ENCODE results near the gene TMEM269. TPM values are rescaled to one million over a fixed set of nuclear protein-coding genes. Genes with fewer than 3 reads are reported as not detected.

TMEM269 gene
- total and polyA plus RNA-seq, 12 donors: 0.03 to 1.1 (median 0.08) TPM; not detected in 8

GRCh38 chr1:42759114-42759513 lies 25.7 kb upstream of the TMEM269 start:
- Histone ChIP-seq H3K27me3 (no peaks in the 10 kb centered on the region), H3K36me3 (replicated peaks in 1 of 2) (peaks cover 0 to 76% of the 10 kb centered on the region in 2 donors), H3K9me3 (replicated peaks in 1 of 3) (no peaks in the 10 kb centered on the region), H3K4me3 (no peak overlapping the region), H3K4me1 (replicated peaks in 1 of 2) (peaks cover 0 to 2% of the 10 kb centered on the region in 2 donors), H3K27ac (no peak overlapping the region)
- TF ChIP-seq POLR2A (IDR thresholded peaks at IDR 0.05) (no peak), CTCF (IDR thresholded peaks at IDR 0.05) (no peak)
- DNase-seq: no peak
- 70 to 82% (median 78%) methylated on average over 7 to 9 of the region's 9 CpGs for WGBS, 4 donors
- intact Hi-C loops (cut with DNase I): no loop called here

- Histone ChIP-seq H3K36me3 (replicated peaks in 1 of 2) (peaks cover 0 to 51% of the 10 kb centered on the region in 2 donors), H3K27ac (no peak overlapping the region), H3K4me3 (no peak overlapping the region), H3K27me3 (no peaks in the 10 kb centered on the region), H3K4me1 (replicated peaks in 1 of 2) (peaks cover 11 to 17% of the 10 kb centered on the region in 2 donors), H3K9me3 (replicated peaks in 1 of 3) (no peaks in the 10 kb centered on the region)
- 89 to 95% (median 91%) methylated on average over 4 of the region's 4 CpGs for WGBS, 4 donors
- intact Hi-C loops (cut with DNase I): no loop called here
- TF ChIP-seq POLR2A (IDR thresholded peaks at IDR 0.05): no peak
- TF ChIP-seq CTCF (IDR thresholded peaks at IDR 0.05): no peak
- no peak for DNase-seq
These were observed 23.2 kb upstream of the TMEM269 start for GRCh38 chr1:42761567-42761966.

- H3K4me3 ChIP-seq: no peak overlapping the region
- 68 to 78% (median 73%) methylated on average over 5 of the region's 5 CpGs for whole genome bisulfite sequencing, 4 donors
- peaks cover 11 to 17% of the 10 kb centered on the region in 2 donors for H3K4me1 ChIP-seq (replicated peaks in 1 of 2)
- no peaks in the 10 kb centered on the region for H3K27me3 ChIP-seq
- H3K36me3 ChIP-seq (replicated peaks in 1 of 2): peaks cover 0 to 46% of the 10 kb centered on the region in 2 donors
- no peak for DNase-seq
- intact Hi-C loops (cut with DNase I): no loop called here
- H3K9me3 ChIP-seq (replicated peaks in 1 of 3): no peaks in the 10 kb centered on the region
- H3K27ac ChIP-seq: no peak overlapping the region
- no peak for TF ChIP-seq CTCF (IDR thresholded peaks at IDR 0.05)
- no peak for TF ChIP-seq POLR2A (IDR thresholded peaks at IDR 0.05)
These were observed 22.5 kb upstream of the TMEM269 start for GRCh38 chr1:42762269-42762668.

DNA sequence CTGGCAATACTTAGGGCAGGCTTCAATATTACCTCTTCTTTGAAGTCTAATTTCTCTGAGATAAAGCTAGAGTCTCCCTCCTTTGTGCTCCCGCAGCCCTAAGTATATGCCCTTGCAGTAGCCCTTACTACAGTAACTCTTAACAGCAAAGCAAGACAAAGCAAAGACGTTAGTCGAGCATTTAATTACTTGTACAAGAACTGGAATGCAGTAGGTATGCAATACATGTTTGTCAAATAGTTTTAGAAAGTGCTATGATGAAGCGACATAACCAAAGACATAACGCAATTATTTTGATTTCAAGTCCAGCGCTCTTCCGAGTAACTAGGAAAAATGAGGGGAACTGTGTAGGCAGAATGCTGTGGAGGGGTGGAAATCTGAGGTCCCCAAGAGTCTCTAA lies 19.5 kb upstream of the TMEM269 start:
- peak overlapping the region in 3 of 5 donors; percentile 87 to 94 (median 88) for H3K27ac ChIP-seq

More for the DNA sequence above, 19.5 kb upstream of the TMEM269 start:
- TF ChIP-seq POLR2A (IDR thresholded peaks at IDR 0.05): no peak
- TF ChIP-seq CTCF (IDR thresholded peaks at IDR 0.05): no peak
- no peak for DNase-seq
- no peaks in the 10 kb centered on the region for H3K9me3 ChIP-seq (replicated peaks in 1 of 3)
- peaks cover 0 to 17% of the 10 kb centered on the region in 2 donors for H3K36me3 ChIP-seq (replicated peaks in 1 of 2)
- H3K4me3 ChIP-seq: peak overlapping the region in 2 of 4 donors; percentile 89 to 96
- 18 to 26% (median 21%) methylated on average over 7 of the region's 7 CpGs for WGBS, 4 donors
- peaks cover 21 to 34% of the 10 kb centered on the region in 2 donors for H3K4me1 ChIP-seq (replicated peaks in 1 of 2)
- intact Hi-C loops (cut with DNase I): no loop called here
- H3K27me3 ChIP-seq: no peaks in the 10 kb centered on the region

Data from adrenal gland (tissue), 12 donors.